Activated CD4-positive, alpha-beta T cell treated with anti-CD3 and anti-CD28 coated beads for 24 hours (primary cell): Measurements from ENCODE around the gene CNPY1.
A peak's percentile ranks its signal among the peaks of the same experiment; 100 is the strongest.

Experiments
- DNase-seq, 2 donors: peaks; one replicate each; pipeline ENCODE4 v3.0.0-alpha.2; 2020; ENCODE audit warnings: low read depth in 2 of 2

The CNPY1 gene

DNA sequence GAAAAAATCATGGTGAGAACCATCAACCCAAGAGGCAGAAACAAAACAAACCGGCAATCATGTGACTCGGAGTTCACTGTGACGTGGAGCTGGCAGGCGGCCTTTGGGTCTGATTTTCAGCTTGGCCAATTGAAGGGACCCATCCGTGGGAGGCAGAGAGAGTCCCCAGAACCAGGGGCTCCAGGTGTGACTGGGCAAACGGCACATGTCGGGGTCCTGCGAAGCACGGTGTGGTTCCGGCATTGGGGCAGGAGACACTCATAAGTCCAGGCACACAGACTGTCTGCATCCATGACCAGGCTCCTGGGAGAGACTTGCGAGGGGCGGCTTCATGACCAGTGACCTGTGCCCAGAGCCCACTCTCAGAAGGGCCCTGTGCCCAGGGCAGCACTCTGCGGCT lies 12.6 kb upstream of the CNPY1 start:
- no peak for DNase-seq

DNA sequence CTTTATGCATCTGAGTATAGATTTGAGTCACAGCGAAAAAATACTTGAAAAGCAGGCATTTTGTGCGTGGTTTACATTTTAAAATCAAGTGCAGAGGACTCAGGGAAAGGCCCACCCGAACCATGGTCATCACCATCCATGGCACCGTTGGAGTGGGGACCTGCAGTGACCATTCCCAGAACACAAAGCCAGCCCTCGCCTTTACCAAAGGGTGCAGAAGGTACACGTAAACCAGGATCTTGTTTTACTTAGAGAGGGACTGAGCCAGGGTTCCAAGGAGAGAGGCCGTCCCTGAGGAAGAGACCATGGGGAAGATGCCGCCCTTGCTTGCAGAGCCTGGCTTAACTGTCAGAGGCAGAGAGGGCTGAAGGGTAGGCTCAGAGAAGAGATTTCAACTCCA lies 12.0 kb upstream of the CNPY1 start:
- DNase-seq = no peak

DNA sequence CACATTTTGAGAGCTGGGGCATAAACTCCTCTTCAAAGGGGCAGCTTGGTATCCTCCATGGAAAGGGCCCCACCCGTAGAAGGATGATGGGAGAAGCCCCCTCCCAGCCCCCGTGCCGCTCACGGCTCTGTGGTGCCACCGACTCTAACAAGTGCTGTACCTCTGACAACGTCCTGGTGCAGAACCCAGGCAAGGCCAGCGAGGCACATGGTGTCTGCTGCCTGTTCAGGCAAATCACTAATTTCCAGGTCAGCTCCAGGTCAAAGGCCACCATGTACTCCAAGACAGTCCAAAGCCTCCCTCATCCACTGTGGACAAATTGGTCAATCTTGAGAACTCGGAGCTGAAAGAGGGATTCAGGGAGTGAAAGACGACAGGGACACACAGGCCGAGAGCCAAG lies 11.4 kb upstream of the CNPY1 start:
- no peak for DNase-seq

DNA sequence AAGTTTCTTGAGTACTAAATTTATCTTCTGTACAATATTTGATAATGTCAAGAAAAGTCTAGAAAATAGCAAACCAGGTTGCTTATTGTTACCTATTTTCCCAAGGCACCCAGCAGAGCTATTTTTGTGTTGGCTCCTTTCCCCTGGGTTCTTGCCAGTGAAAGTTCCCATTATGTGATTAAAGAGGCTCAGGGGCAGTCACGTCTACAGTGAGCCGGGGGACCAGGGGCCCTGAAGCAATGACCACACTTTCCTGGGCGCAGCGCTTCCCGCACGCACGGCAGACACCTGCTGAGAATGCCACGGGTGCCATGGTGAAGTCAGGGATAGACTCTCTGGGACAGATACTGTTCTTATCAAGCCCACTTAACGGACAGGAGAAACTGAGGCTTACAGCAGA lies 10.4 kb upstream of the CNPY1 start:
- no peak for DNase-seq

DNA sequence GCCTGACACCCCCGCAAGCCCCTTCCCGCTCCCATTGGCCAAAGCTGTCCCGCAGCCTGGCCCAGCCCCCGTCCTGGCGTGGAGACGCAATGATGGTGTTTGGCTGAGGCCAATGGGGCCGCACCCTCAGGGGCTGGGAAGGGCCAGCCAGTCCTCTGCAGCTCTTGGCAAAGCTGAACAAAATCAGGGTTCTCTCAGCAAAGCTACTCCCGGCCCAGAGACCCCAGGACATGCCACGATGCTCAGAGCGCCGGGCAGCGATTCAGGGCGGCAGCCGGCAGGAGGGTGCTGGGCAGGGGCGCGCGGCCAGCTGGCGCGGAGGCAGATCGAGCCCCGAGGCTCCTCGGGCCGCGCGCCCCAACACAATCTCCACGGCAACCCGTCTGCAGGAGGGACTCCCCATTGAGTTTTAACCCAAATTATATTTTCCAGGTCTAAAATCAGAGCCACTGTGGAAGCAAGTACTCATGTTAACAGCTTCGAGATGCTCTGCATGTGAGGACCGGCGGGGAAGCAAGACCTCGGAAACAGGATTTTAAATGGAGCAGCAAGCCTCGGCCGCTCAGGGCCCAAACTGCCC lies 8.8 kb upstream of the CNPY1 start:
- DNase-seq = no peak

DNA sequence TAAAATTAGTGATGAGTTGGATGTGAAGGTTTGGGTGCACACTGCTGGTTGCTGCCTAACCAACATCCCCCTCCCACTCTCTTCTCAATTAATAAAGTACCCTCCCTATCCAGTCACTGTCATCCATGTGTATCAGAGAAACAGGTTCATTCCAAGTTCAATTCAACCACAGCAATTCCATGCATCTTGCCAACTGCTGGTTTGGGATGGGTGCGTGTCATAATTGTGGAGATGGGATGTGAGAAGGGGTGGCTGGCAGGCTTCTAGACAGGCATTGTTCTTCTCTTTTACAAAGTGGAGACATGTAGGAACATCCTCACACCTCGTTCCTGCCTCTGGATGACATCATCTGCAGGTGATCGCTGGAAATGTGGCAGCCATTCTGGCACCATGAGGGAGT lies 7.5 kb upstream of the CNPY1 start:
- DNase-seq = no peak

DNA sequence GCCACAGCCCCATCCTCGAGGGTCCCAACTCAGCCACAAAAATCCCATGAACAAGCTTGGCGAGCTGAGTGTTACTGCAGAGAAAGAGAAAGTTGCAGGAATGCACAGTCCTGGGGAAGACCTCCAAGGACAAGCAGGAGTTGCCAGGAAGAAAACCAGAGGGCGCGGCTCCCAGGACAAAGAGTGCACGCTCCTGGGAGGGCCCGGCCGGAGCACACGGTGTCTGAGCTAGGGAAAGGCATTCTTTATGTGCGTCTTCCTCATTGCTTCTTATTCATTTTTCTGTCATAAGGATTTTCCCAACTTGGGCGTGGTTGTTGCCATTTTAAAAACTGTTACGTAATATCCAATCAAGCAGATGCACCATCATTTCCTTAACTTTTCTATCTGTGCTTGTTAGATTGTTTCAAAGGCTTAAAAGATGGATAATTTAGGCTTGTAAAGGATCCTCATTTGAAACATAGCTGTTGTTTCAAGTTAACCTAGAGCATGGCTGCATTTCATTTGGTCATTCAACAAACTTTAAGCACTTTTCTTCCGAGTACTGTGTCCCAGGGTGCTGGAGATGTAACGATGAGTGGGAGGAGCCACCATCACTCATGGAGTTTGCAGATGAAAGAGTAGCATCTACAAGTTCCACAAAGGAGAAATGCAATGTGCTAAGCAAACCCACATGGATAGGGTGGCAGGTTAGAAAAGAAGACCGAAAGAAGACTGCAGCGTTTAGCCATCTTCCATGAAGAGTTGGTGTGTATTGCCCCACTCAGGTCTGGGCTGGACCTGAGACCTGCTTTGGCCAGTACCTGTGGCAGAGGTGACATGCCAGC lies 5.6 kb upstream of the CNPY1 start:
- DNase-seq = no peak

DNA sequence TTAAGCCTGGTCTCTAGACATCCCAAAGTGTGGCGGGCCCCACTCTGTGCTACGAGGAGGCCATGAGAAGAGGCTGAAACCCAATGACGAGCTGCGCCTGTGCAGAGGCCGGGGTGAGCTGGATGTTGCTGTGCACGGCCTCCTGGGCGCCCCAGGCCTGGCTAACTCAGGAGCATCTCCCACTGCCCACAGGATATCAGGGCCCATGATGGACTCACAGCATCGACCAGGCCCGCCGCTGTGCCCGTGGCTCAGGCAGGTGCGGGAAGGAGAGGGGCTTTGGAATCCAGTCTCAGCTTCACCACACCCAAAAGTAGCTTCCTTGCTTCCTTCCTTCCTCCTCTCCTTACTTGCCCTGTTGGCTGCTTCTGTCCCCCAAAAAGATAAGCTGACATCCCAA lies 4.6 kb upstream of the CNPY1 start:
- DNase-seq = no peak

DNA sequence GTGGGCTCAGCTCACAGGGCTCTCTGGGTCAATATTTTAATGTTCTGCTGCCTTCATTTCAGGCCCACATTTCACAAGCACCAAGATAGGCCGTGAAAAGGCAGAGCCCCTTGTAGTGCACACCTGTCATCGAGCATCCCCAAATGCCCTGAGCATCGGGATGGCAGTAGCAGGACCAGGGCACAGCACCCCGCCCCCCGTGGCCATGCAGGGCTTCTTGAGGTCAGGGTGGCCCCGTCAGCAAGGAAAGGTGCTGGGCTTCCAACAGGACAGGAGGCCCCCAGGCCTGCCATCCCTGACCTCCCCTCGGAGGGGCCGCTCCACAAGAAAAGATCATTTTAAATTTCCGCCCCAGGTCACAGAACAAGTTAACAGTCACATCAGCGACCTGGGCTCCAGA lies 2.9 kb upstream of the CNPY1 start:
- no peak for DNase-seq

DNA sequence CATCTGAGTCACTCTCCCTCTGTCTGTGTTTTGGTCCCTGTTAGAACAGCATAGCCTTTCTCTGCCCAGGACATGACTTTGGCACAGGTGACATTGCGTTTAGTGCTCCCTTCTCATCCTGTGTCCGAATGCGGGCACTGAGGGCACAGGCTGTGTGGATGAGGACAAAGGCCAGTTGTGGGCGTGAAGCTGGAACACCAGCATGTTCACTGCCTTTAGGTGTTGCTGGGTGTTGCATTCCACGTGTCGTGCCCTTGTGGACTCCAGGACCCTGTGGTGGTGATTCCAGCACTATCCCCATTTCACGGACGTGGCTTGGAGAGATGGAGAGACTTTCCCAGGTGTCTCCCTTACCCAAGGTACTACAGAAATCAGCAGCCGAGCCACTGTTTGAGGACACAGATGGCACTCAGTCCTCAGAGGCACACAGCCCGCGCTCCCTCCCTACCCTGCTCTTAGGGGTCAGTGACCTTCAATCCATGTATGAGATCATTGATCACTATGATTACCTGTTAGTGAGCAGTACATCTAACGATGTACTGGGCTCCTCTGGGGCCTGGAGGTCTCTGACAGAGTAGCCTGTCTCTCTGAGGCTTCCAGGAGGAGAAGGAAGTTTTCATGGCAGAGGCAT lies 917 bp upstream of the CNPY1 start:
- no peak for DNase-seq

DNA sequence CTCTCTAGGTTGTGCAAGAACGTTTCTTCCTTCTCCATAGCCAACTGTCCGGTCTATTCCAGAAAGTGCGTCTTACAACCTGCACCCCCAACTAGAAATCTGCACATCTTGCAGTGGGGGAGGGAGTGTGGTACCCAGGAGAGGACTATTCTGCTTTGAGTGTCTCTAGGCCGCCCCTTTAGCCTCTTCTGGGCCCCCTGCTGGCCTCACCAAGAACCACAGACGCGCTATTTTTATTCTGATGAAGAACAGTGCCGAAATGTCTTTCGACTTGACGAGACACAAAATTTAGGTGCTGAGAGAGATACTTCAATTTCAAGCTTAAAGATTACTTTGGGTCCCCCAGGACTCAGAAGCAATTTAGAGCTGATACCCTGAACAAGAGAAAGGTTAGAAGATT lies 1.0 kb downstream of the CNPY1 start:
- DNase-seq = no peak

DNA sequence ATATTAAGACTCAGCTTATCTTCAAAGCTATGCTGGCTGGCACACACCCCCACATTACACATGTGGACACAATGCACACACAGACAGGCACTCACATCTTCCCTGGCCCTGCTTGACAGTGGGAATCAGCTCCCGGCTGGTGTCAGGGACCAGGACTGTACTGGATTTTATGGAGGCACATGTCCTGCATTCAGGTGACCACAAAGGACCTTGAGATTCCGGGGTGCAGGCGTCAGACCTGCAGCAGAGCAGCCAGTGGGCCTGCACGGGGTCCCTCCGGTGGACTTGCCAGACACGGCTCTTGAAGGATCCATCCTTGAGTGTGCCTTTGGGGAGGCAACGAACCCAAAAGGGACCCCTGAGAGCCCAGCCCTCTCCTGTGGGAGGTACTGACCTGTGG lies 1.9 kb downstream of the CNPY1 start:
- no peak for DNase-seq

DNA sequence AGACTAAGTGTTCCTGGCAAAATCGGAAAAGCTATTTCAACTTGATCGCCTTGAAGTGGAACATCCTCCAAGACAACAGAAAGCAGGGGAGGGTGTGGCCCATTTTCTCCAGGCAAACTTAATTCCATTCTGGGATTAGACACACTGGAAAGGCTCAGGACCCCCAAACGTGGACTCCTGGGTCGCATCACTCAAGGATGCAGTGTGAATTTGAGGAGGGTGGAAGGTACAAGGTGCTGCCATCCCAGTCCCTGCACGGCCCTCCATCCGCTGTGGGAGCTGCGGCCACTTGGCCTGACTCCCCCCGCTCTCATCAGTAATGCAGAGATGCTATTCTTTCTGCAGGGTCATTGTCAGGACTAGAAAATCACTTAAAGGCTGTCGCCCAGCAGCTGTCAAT lies 2.4 kb downstream of the CNPY1 start:
- no peak for DNase-seq

DNA sequence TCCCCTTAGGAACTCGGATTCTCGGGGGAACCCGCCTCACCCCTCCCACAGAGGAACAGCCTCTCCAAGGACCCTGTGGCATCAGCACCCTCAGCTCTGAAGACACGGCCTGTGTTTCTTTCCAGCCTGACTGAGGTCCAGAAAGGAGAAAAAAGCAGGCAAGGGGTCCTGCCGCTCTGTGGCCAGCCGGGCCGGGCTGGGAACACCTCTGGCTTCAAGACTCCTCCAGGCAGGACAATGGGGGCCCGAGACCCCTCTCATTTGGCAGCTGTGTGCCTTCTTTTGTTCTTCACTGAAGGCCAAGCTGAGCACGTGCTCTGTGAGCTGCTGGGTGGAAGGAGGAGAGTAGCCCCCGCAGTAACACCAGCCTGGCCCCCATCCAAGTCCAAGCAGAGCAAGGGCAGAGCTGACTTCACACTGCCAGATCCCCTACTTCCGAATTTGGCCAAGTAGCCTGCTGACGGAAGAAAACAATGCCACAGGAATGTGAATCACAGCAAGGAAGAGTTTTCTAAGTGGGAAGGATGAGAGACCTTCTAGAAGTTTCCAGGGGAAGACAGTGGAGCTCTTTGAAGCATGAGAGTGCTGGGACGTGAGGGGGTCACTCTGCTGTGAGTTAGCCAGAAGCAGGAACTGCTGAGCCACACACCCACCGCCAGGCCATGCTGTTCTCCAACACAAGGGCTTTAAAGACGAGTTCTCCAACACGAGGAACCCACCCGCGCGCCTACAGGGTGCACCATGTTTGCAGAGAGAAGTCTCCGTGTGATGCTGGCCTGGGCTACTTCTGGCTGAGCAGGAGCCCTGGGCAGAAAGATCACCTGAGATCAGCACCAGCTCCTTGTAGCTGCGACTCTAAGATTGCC lies 3.1 kb downstream of the CNPY1 start:
- no peak for DNase-seq

DNA sequence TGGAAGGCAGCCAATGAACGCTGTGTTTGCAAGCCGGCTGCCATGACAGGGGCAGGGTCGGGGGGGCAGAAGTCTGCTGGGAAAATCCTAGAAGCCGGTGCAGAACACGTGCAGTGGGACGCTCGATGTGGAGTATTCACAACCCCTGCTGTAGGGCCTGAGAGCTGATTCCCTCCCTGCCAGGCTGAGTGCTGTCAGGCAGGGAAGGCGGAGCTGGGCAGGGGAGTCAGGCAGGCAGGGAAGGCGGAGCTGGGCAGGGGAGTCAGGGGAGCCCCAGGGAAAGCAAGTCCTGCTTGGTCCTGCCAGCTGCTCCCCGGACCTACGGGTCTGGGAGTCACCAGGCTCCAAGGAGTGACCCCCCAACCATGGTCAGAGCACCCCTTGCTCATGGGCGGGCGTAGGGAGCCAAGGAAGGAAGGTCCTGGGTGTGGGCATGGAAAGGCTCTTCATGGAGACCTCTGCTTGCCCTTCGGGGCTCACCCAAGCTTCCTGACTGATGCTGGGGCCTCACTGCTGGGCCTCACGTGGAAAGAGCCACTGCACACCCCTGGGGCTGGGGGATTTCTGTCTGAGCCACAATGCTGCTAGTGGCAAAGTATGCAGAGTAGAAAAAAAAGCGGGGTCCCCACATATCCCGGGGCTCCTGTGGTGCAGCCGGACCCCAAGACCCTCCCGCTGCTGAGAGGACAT lies 4.2 kb downstream of the CNPY1 start:
- no peak for DNase-seq

DNA sequence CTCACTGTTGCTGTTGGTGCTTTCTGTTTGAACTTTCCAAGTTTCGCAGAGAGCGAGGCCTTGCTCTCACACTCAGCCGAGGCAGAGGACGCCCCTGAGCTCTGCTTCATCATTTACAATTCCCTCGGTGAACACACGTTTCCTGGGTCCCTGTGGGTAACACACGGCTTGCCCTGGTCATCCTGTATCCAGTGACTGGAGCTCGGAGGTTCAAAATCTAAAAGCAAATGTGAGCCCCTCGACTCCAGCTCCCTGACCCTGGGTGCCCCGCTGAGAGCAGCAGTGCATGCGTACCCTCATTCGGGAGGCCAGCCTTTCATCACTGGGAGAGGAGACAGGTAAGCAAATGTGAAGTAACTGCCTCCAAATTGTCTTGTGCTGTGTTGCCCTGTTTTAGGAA lies 5.8 kb downstream of the CNPY1 start:
- no peak for DNase-seq

DNA sequence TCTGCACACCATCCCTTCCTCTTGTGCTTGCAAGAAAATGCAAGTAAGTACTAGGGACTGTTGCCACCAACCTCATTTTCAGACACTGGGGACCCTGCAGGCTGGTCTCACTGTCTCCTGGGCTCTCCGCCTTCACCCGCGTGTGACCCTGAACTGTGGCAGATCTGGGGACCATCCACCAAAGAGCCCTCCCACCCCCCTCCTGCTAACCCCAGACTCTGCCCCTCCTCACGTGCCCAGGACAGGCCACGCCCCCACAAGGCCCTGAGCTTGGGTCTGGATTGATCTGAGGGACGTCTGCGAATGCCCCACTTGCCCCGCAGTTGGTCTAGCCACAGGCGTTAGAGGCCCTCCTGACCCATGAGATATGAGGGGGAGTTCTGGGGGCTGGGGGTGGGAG lies 8.1 kb downstream of the CNPY1 start:
- no peak for DNase-seq

DNA sequence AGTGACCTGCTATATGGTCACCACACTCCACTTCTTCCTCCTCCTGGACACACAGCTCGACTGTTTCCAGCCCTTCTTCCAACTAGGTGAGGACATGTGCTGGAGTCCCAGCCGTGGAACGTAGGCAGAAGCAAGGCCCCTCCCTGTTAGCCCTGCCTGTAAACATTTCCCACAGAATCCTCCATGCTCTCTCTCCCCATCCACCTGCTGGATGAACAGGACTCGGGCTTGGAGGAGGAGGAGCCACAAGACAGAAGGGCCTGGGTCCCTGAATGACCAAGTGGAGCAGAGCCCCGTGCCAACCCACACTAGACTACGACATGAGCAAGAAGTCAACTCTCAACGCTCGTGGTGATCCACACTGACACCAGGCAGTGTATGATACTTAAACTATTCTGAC lies 9.9 kb downstream of the CNPY1 start:
- DNase-seq = no peak

DNA sequence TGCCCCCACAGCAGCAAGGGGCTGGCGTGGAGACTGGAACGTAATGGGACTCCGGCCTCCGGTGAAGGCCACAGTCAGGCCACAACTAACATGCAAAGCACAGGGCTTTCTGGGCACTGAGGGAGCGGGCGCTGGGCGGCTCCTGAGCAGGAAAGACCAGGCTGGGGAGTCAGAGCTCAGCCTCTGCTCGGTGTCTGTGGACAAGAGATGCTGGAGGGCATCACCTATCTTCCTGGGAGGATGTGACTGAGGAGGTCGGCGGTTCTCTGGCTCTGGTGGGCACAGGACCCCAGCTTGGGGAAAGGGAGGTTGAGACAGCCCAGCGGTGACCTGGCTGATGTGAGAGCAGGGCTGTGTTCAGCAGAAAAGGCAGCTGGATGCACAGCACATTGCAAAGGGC lies 11.7 kb downstream of the CNPY1 start:
- no peak for DNase-seq

DNA sequence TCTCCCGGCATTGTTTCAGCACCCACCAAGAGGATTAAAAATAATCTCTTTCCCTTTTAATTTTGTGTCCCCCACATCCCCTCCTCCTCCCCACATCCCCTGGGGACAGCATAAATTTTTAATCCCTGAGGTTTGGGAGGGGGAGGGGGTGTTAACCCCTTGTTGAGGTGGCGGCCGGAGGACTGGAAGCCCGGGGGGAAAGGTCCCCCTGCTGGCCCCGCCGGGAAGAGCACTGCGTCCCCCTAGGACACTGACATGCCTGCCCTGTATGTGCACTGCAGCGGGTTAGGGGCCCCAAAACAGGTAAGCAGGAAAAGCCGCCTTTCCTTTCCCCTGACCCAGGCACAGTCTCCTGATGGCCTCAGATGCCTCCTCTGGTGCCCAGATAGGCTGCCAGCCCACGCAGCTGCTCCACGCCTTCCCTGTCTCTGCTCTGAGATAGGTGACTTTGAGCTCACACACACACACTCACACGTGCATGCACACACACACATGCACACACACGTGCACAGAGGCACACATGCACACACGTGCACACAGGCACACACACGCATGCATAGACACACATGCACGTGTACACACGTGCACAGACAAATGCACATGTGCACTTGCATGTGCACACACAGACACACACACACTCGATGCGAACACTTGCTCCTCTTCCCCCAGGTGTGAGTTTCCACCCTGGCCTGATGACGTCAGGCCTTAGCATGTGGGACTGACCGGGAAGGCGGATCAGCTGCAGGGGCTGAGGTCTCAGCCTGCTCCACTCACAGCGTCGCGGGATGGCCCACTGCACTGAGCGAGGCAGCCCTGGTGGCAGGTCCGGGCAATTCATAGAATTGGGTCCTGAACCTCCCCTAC lies 12.3 kb downstream of the CNPY1 start:
- DNase-seq = peak; percentile 7 to 19
